WTC11 (cell line): ENCODE measurements around the gene ACP3. TPM values are rescaled to one million over a fixed set of nuclear protein-coding genes. Genes with fewer than 3 reads are reported as not detected.

Experiments
- ATAC-seq: fragments of 200-7000 bp; cut with Tn5 transposase; 2 replicates; pipeline ENCODE4 v1.10.0; 2021; ENCODE audit warnings: mild to moderate bottlenecking, moderate library complexity
- CTCF ChIA-PET: fragments of 300-600 bp; sonication (Branson Sonifier 250); formaldehyde crosslinking; loops from one replicate; lab custom pipeline; 2021; ENCODE audit warnings: antibody characterized with exemption; lab: Charles Lee
- POLR2A ChIA-PET: fragments of 350-600 bp; sonication (Branson Sonifier 250); formaldehyde crosslinking; loops from one replicate; lab custom pipeline; 2021; ENCODE audit warnings: antibody characterized with exemption; lab: Charles Lee
- DNase-seq: peaks from one replicate; pipeline ENCODE4 v3.0.0; 2021; ENCODE audit warnings: low spot score
- H3K27ac Mint-ChIP-seq: 2 replicates; pipeline ENCODE4 v1.8.0; 2021; ENCODE audit warnings: mixed read lengths
- H3K27me3 Mint-ChIP-seq: 2 replicates; pipeline ENCODE4 v1.8.0; 2021; ENCODE audit warnings: low read depth, mild to moderate bottlenecking, moderate library complexity, mixed read lengths
- H3K36me3 Mint-ChIP-seq: 2 replicates; pipeline ENCODE4 v1.8.0; 2021; ENCODE audit warnings: mixed read lengths
- H3K4me1 Mint-ChIP-seq: 2 replicates; pipeline ENCODE4 v1.8.0; 2022; ENCODE audit warnings: mixed read lengths
- H3K4me3 Mint-ChIP-seq: 2 replicates; pipeline ENCODE4 v1.8.0; 2021; ENCODE audit warnings: mild to moderate bottlenecking, moderate library complexity, mixed read lengths
- H3K9me3 Mint-ChIP-seq: 2 replicates; pipeline ENCODE4 v1.8.0; 2021; ENCODE audit warnings: mixed read lengths
- AFF4 ChIP-seq: sonication (generic); formaldehyde crosslinking; IDR thresholded peaks from 2 replicates; pipeline ENCODE4 v1.8.1; 2023; ENCODE audit warnings: mild to moderate bottlenecking, missing genetic modification reagents, borderline replicate concordance
- CDX4 ChIP-seq: fragments of 250-450 bp; sonication (Bioruptor Pico); IDR thresholded peaks from 2 replicates; pipeline ENCODE4 v1.9.0; 2021; ENCODE audit warnings: moderate library complexity, mild to moderate bottlenecking, inconsistent platforms, borderline replicate concordance
- EMX1 ChIP-seq: fragments of 250-450 bp; sonication (Bioruptor Pico); IDR thresholded peaks from 2 replicates; pipeline ENCODE4 v1.8.0; 2021; ENCODE audit warnings: mild to moderate bottlenecking
- ERG ChIP-seq: fragments of 250-450 bp; sonication (Bioruptor Pico); IDR thresholded peaks from 2 replicates; pipeline ENCODE4 v1.8.0; 2021; ENCODE audit warnings: mild to moderate bottlenecking
- FOXJ3 ChIP-seq: sonication (generic); formaldehyde crosslinking; IDR thresholded peaks from 2 replicates; pipeline ENCODE4 v1.9.0; 2021; ENCODE audit warnings: missing genetic modification reagents, mild to moderate bottlenecking, borderline replicate concordance
- FOXP1 ChIP-seq: sonication (generic); formaldehyde crosslinking; IDR thresholded peaks from 2 replicates; pipeline ENCODE4 v1.8.0; 2022; ENCODE audit warnings: missing genetic modification reagents, mild to moderate bottlenecking, moderate library complexity, borderline replicate concordance
- FOXP4 ChIP-seq: sonication (generic); formaldehyde crosslinking; IDR thresholded peaks from 2 replicates; pipeline ENCODE4 v1.8.0; 2022; ENCODE audit warnings: mild to moderate bottlenecking, missing genetic modification reagents
- GABPB1 ChIP-seq: sonication (generic); formaldehyde crosslinking; IDR thresholded peaks from 2 replicates; pipeline ENCODE4 v1.8.1; 2023; ENCODE audit warnings: mild to moderate bottlenecking, missing genetic modification reagents
- HMGXB4 ChIP-seq: sonication (generic); formaldehyde crosslinking; IDR thresholded peaks from 2 replicates; pipeline ENCODE4 v1.8.1; 2023; ENCODE audit warnings: mild to moderate bottlenecking, moderate library complexity, missing genetic modification reagents
- JAZF1 ChIP-seq: fragments of 250-450 bp; sonication (Bioruptor Pico); IDR thresholded peaks from 2 replicates; pipeline ENCODE4 v1.9.0; 2021; ENCODE audit warnings: moderate library complexity, mild to moderate bottlenecking, inconsistent platforms
- NFE2L1 ChIP-seq: sonication (generic); formaldehyde crosslinking; IDR thresholded peaks from 2 replicates; pipeline ENCODE4 v1.8.1; 2023; ENCODE audit warnings: missing genetic modification reagents
- TEAD4 ChIP-seq: sonication (generic); formaldehyde crosslinking; IDR thresholded peaks from 2 replicates; pipeline ENCODE4 v1.8.0; 2022; ENCODE audit warnings: mild to moderate bottlenecking, missing genetic modification reagents
- ZNF416 ChIP-seq: fragments of 250-450 bp; sonication (Bioruptor Pico); IDR thresholded peaks from 2 replicates; pipeline ENCODE4 v1.9.0; 2021; ENCODE audit warnings: mild to moderate bottlenecking, inconsistent platforms
- ZNF423 ChIP-seq: fragments of 250-450 bp; sonication (Bioruptor Pico); IDR thresholded peaks from 2 replicates; pipeline ENCODE4 v2.1.2; 2022; ENCODE audit warnings: mild to moderate bottlenecking, moderate library complexity
- total RNA-seq: library from RNA; stranded (reverse); gene quantifications from 3 replicates; pipeline ENCODE4 v1.2.3, GENCODE V29; 2021

Gene ACP3
- total RNA-seq, 1 experiment from 2014 or later: 2.5 TPM

GRCh38 chr3:132290833-132291232 lies 26.4 kb upstream of the ACP3 start:
- no peak for DNase-seq
- ChIA-PET CTCF (interaction anchor here (1.9 kb wide), 1 partner anchor 52 kb away, joined by 6 read pairs; no protein-coding TSS in a partner anchor), POLR2A (no interaction called here)
- ATAC-seq: no peak
- H3K4me3 Mint-ChIP-seq: no peak overlapping the region
- peaks cover 17% of the 10 kb centered on the region for H3K4me1 Mint-ChIP-seq
- H3K9me3 Mint-ChIP-seq: peaks cover 30% of the 10 kb centered on the region
- H3K27me3 Mint-ChIP-seq: no peaks in the 10 kb centered on the region; the same call in 1 of the 2 replicates
- H3K27ac Mint-ChIP-seq: no peak overlapping the region
- TF ChIP-seq FOXP1 (CRISPR knock-in tag) (no peak), GABPB1 (CRISPR knock-in tag) (no peak), NFE2L1 (CRISPR knock-in tag) (no peak), AFF4 (no peak), FOXP4 (no peak), TEAD4 (CRISPR knock-in tag) (no peak), EMX1 (CRISPR knock-in tag) (no peak), CDX4 (CRISPR knock-in tag) (no peak)
- TF ChIP-seq, all 79 proteins: peak for 0
- peaks cover 18% of the 10 kb centered on the region for H3K36me3 Mint-ChIP-seq

- Mint-ChIP-seq H3K4me3 (no peak overlapping the region), H3K27me3 (no peaks in the 10 kb centered on the region; the same call in 1 of the 2 replicates), H3K4me1 (peaks cover 11% of the 10 kb centered on the region), H3K9me3 (peaks cover 41% of the 10 kb centered on the region), H3K27ac (no peak overlapping the region), H3K36me3 (peaks cover 25% of the 10 kb centered on the region)
- TF ChIP-seq ZNF423 (CRISPR knock-in tag) (no peak), FOXJ3 (CRISPR knock-in tag) (no peak), HMGXB4 (CRISPR knock-in tag) (no peak), JAZF1 (CRISPR knock-in tag) (no peak), ZNF416 (CRISPR knock-in tag) (no peak), ERG (CRISPR knock-in tag) (no peak)
- no peak for ATAC-seq
- CTCF ChIA-PET: interaction anchor here (1.9 kb wide), 1 partner anchor 50 kb away, joined by 6 read pairs; no protein-coding TSS in a partner anchor
- POLR2A ChIA-PET: no interaction called here
- DNase-seq: no peak
These were observed 25.2 kb upstream of the ACP3 start for GRCh38 chr3:132292042-132292441.
